HEK293 (cell line): Measurements from ENCODE around the gene CPNE4.

Experiments used
- CTCF ChIA-PET: fragments of 350-600 bp; formaldehyde crosslinking; extraction: SDS; loops from one replicate; lab custom pipeline; 2021; ENCODE audit warnings: antibody characterized with exemption; lab: Yijun Ruan, JAX
- POLR2A ChIA-PET: fragments of 300-600 bp; formaldehyde crosslinking; extraction: SDS; loops from one replicate; lab custom pipeline; 2020; ENCODE audit warnings: antibody characterized with exemption, inconsistent platforms; lab: Yijun Ruan, JAX
- H3K27ac ChIP-seq: fragments of 200-500 bp; sonication (Bioruptor generic); 2 replicates; pipeline ENCODE4 v1.5.1; 2014; ENCODE audit warnings: low read depth, low read length, control low read depth, inconsistent platforms; ENCODE audit errors: extremely low read depth
- H3K36me3 ChIP-seq, 2 experiments: fragments of 200-500 bp in 1 of 2; sonication (Bioruptor generic) in 1 of 2; 1 replicate in 1 of 2; 2 replicates in 1 of 2; pipeline ENCODE4 v1.5.1; 2014 to 2017; ENCODE audit warnings: inconsistent platforms in 2 of 2, low read length in 2 of 2; ENCODE audit not compliant: control insufficient read depth in 2 of 2, insufficient read depth in 1 of 2
- H3K4me1 ChIP-seq: fragments of 200-500 bp; sonication (Bioruptor generic); 2 replicates; pipeline ENCODE4 v1.5.1; 2014; ENCODE audit warnings: mild to moderate bottlenecking, low read length, inconsistent platforms; ENCODE audit not compliant: control insufficient read depth, insufficient read depth
- H3K4me3 ChIP-seq: 2 replicates; pipeline ENCODE4 v1.5.1; 2011; ENCODE audit warnings: low read depth, mild to moderate bottlenecking, control low read depth, low read length, moderate library complexity
- H3K9me3 ChIP-seq: fragments of 200-500 bp; sonication (Bioruptor generic); 2 replicates; pipeline ENCODE4 v1.5.1; 2014; ENCODE audit warnings: low read depth, low read length, inconsistent platforms; ENCODE audit not compliant: control insufficient read depth, insufficient read depth
- ATF2 ChIP-seq: fragments of 450-650 bp; formaldehyde crosslinking; IDR thresholded peaks from 2 replicates; pipeline ENCODE4 v1.5.1; 2016; ENCODE audit warnings: missing biosample characterization, missing genetic modification characterization, low read depth
- GLI2 ChIP-seq: fragments of 450-650 bp; formaldehyde crosslinking; IDR thresholded peaks from 2 replicates; pipeline ENCODE4; 2017; ENCODE audit warnings: missing biosample characterization, missing genetic modification characterization, low read depth, borderline replicate concordance
- HOXA7 ChIP-seq: sonication (generic); formaldehyde crosslinking; IDR thresholded peaks from 2 replicates; pipeline ENCODE4 v1.8.1; 2022; ENCODE audit warnings: missing genetic modification reagents, borderline replicate concordance
- KLF17 ChIP-seq: fragments of 450-650 bp; formaldehyde crosslinking; IDR thresholded peaks from 2 replicates; pipeline ENCODE4 v1.5.1; 2016; ENCODE audit warnings: missing biosample characterization, missing genetic modification characterization
- PRDM1 ChIP-seq: fragments of 450-650 bp; formaldehyde crosslinking; IDR thresholded peaks from 2 replicates; pipeline ENCODE4; 2016; ENCODE audit warnings: missing biosample characterization, missing genetic modification characterization
- PRDM10 ChIP-seq: fragments of 450-650 bp; formaldehyde crosslinking; IDR thresholded peaks from 2 replicates; pipeline ENCODE4 v1.5.1; 2016; ENCODE audit warnings: missing biosample characterization, missing genetic modification characterization
- TRIM28 ChIP-seq: IDR thresholded peaks from 2 replicates; pipeline ENCODE4 v1.6.1; 2011; ENCODE audit warnings: low read length, control low read depth, borderline replicate concordance
- ZNF114 ChIP-seq: fragments of 450-650 bp; formaldehyde crosslinking; IDR thresholded peaks from 2 replicates; pipeline ENCODE4 v1.5.0; 2017; ENCODE audit warnings: missing biosample characterization, missing genetic modification characterization
- ZNF366 ChIP-seq: fragments of 450-650 bp; formaldehyde crosslinking; conservative IDR thresholded peaks from 2 replicates; pipeline ENCODE4 v1.5.1; 2016; ENCODE audit warnings: missing biosample characterization, missing genetic modification characterization
- ZNF544 ChIP-seq: fragments of 450-650 bp; formaldehyde crosslinking; IDR thresholded peaks from 2 replicates; pipeline ENCODE4 v1.5.0; 2017; ENCODE audit warnings: missing biosample characterization, missing genetic modification characterization
- ZNF560 ChIP-seq: fragments of 450-650 bp; formaldehyde crosslinking; IDR thresholded peaks from 2 replicates; pipeline ENCODE4 v1.5.1; 2017; ENCODE audit warnings: missing biosample characterization, missing genetic modification characterization, borderline replicate concordance
- ZNF670 ChIP-seq: fragments of 450-650 bp; formaldehyde crosslinking; IDR thresholded peaks from 2 replicates; pipeline ENCODE4 v1.5.1; 2016; ENCODE audit warnings: missing biosample characterization, missing genetic modification characterization, low read depth

The CPNE4 gene

GRCh38 chr3:132022914-132023313, 11.9 kb downstream of the CPNE4 start (continued):
- TF ChIP-seq ZNF560 (no peak), HOXA7 (CRISPR knock-in tag) (no peak), PRDM10 (tag by site-specific recombination) (no peak)

GRCh38 chr3:132020058-132020457, 14.8 kb downstream of the CPNE4 start:
- TF ChIP-seq GLI2 (tag by site-specific recombination) (no peak), TRIM28 (no peak)
- Histone ChIP-seq H3K4me3 (no peak overlapping the region), H3K9me3 (no peaks in the 10 kb centered on the region), H3K4me1 (no peaks in the 10 kb centered on the region), H3K36me3 (no peaks in the 10 kb centered on the region), H3K27ac (no peak overlapping the region)
- ChIA-PET POLR2A (no interaction called here), CTCF (interaction anchor here (1.9 kb wide), 1 partner anchor 13 kb away, joined by 6 read pairs; no protein-coding TSS in a partner anchor)

- H3K4me3 ChIP-seq: no peak overlapping the region
- 0 out of 2 replicates have a peak, but pooled peaks have one; percentile 34 for TF ChIP-seq ZNF544
- TF ChIP-seq ZNF114: 0 out of 2 replicates have a peak, but pooled peaks have one; percentile 47
- no peak for TF ChIP-seq KLF17 (tag by site-specific recombination)
- TF ChIP-seq ZNF366 (tag by site-specific recombination): peak; percentile 59
- peak; percentile 60 for TF ChIP-seq PRDM1 (tag by site-specific recombination)
- CTCF ChIA-PET: no interaction called here
Measured at GRCh38 chr3:132017137-132017536, 17.7 kb downstream of the CPNE4 start.

GRCh38 chr3:132016061-132017041, 18.5 kb downstream of the CPNE4 start:
- CTCF ChIA-PET: interaction anchor here (1.2 to 1.4 kb wide), 4 partner anchors 9 to 22 kb away, joined by 3 to 5 read pairs (median 3); partner anchors contain the start of gene CPNE4
- Histone ChIP-seq H3K4me3 (no peak overlapping the region), H3K36me3 (no peaks in the 10 kb centered on the region), H3K4me1 (no peaks in the 10 kb centered on the region), H3K27ac (no peak overlapping the region), H3K9me3 (no peaks in the 10 kb centered on the region)
- POLR2A ChIA-PET: no interaction called here
- TF ChIP-seq ATF2 (tag by site-specific recombination): peak; percentile 45; the same call in 1 of the 2 replicates
- no peak for TF ChIP-seq ZNF670 (tag by site-specific recombination)
- peak; percentile 96 for TF ChIP-seq PRDM10 (tag by site-specific recombination)

More at GRCh38 chr3:132017137-132017536, 17.7 kb downstream of the CPNE4 start:
- Histone ChIP-seq H3K27ac (no peak overlapping the region), H3K36me3 (no peaks in the 10 kb centered on the region), H3K4me1 (no peaks in the 10 kb centered on the region), H3K9me3 (no peaks in the 10 kb centered on the region)
- POLR2A ChIA-PET: no interaction called here
